IPS DF 6.9 (cell line): ENCODE data around the gene PRPF40A.

Experiments
- DNase-seq: peaks from one replicate; pipeline ENCODE4 v3.0.0-alpha.2; 2013; ENCODE audit warnings: low read depth, low spot score
- H3K27ac ChIP-seq: one replicate; pipeline ENCODE4 v1.5.1; 2013; ENCODE audit warnings: low read length, control low read depth
- H3K27me3 ChIP-seq: 2 replicates; pipeline ENCODE4 v1.6.1; 2013; ENCODE audit warnings: mild to moderate bottlenecking, low read length; ENCODE audit not compliant: control insufficient read depth, insufficient read depth
- H3K36me3 ChIP-seq: 2 replicates; pipeline ENCODE4 v1.6.1; 2013; ENCODE audit warnings: low read length; ENCODE audit not compliant: control insufficient read depth, insufficient read depth
- H3K4me1 ChIP-seq: 2 replicates; pipeline ENCODE4 v1.6.1; 2013; ENCODE audit warnings: low read length; ENCODE audit not compliant: control insufficient read depth, insufficient read depth
- H3K4me3 ChIP-seq: 2 replicates; pipeline ENCODE4 v1.5.1; 2013; ENCODE audit warnings: mild to moderate bottlenecking, low read length
- H3K9me3 ChIP-seq: 2 replicates; pipeline ENCODE4 v1.6.1; 2013; ENCODE audit warnings: low read length, inconsistent platforms; ENCODE audit not compliant: control insufficient read depth, insufficient read depth
- WGBS: extraction: QIAGEN DNeasy Blood & Tissue Kit; methylation state at CpG from one replicate; pipeline ENCODE4 v1.1.7; 2013; ENCODE audit warnings: mixed read lengths, missing lambda C conversion rate; ENCODE audit not compliant: insufficient read length, insufficient coverage; 5-methylcytosine and 5-hydroxymethylcytosine counted together

Gene PRPF40A

DNA sequence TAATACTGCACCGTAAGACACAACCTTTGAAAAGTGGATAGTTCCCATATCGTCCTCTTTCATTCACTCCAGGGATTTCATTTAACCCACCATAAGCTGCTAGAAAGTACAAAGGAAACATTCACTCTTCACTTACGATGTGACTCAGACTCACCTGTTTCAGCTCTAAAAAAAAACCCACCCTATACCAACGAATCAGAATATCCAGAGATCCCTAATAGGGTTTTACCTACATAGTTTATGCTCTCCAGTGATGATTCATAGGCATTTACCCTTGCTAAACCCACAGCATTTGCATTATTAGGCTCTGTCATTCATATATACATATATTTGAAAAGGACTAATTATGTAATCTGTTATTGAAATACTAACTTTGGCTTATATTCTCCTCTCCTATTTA, 60.2 kb downstream of the PRPF40A start:
- Histone ChIP-seq H3K9me3 (no peaks in the 10 kb centered on the region), H3K4me1 (no peaks in the 10 kb centered on the region), H3K27me3 (no peaks in the 10 kb centered on the region), H3K27ac (no peak overlapping the region), H3K36me3 (peaks cover 15% of the 10 kb centered on the region; the same call in 1 of the 2 replicates), H3K4me3 (no peak overlapping the region)
- WGBS, result no CpG with 5 or more reads among the region's 4 CpGs
- no peak for DNase-seq

- DNase-seq, result no peak
- Histone ChIP-seq H3K9me3 (no peaks in the 10 kb centered on the region), H3K27me3 (no peaks in the 10 kb centered on the region), H3K36me3 (peaks cover 12% of the 10 kb centered on the region; the same call in 1 of the 2 replicates), H3K27ac (no peak overlapping the region), H3K4me1 (no peaks in the 10 kb centered on the region), H3K4me3 (no peak overlapping the region)
- no CpG with 5 or more reads among the region's 1 CpG for WGBS
These were observed 61.4 kb downstream of the PRPF40A start for GRCh38 chr2:152655880-152656279.

DNA sequence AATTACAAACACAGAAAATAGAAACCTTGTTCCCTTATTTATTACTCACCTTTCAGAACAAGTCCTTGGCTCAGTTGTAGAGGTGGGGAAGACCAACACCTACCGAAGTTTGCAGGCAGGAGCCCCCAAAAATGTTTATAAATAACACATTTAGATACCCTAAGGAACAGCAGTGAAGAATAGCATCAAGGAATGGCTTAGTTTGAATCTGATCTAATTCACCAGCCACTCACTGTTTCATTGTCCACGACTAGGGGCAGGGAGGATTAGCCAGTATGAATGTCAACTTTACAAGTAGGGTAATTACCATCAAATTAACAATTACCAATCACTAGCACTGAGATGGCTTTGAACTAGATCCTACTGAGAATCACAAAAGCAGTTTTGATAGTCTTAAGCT, 65.4 kb downstream of the PRPF40A start:
- Histone ChIP-seq H3K4me3 (no peak overlapping the region), H3K27me3 (no peaks in the 10 kb centered on the region), H3K36me3 (peaks cover 4% of the 10 kb centered on the region; the same call in 1 of the 2 replicates), H3K9me3 (no peaks in the 10 kb centered on the region), H3K27ac (no peak overlapping the region), H3K4me1 (no peaks in the 10 kb centered on the region)
- WGBS, result no CpG with 5 or more reads among the region's 2 CpGs
- DNase-seq, result no peak

DNA sequence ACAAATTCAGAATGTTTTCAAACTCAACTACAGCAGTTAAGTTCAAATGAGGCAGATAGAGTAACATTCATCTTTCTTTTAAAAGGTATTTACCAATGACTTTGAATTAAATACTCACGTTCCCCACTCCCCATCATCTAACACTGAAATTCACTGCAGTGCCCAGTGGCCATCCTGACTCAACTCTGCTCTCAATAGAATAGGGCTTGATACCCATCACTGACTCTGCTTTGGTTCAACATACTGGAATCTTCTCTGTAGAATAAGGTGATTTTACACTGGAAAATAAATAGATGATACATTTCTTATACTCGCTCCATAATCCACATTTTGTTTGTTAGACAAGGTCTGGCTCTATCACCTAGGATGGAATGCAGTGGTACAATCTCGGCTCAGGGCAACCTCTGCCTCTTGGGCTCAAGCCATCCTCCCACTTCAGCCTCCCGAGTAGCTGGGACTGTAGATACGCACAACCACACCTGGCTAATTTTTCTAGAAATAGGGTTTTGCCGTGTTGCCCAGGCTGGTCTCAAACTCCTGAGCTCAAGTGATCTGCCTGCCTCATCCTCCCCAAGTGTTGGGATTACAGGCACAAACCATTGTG, 66.4 kb downstream of the PRPF40A start:
- Histone ChIP-seq H3K27me3 (no peaks in the 10 kb centered on the region), H3K27ac (no peak overlapping the region), H3K4me1 (no peaks in the 10 kb centered on the region), H3K9me3 (no peaks in the 10 kb centered on the region), H3K36me3 (peaks cover 3% of the 10 kb centered on the region; the same call in 1 of the 2 replicates), H3K4me3 (no peak overlapping the region)
- no CpG with 5 or more reads among the region's 6 CpGs for WGBS
- no peak for DNase-seq

GRCh38 chr2:152649997-152650396, 67.3 kb downstream of the PRPF40A start:
- Histone ChIP-seq H3K27me3 (no peaks in the 10 kb centered on the region), H3K4me3 (no peak overlapping the region), H3K36me3 (peaks cover 3% of the 10 kb centered on the region; the same call in 1 of the 2 replicates), H3K27ac (no peak overlapping the region), H3K4me1 (no peaks in the 10 kb centered on the region), H3K9me3 (no peaks in the 10 kb centered on the region)
- WGBS, result no CpG with 5 or more reads among the region's 1 CpG
- DNase-seq, result no peak

DNA sequence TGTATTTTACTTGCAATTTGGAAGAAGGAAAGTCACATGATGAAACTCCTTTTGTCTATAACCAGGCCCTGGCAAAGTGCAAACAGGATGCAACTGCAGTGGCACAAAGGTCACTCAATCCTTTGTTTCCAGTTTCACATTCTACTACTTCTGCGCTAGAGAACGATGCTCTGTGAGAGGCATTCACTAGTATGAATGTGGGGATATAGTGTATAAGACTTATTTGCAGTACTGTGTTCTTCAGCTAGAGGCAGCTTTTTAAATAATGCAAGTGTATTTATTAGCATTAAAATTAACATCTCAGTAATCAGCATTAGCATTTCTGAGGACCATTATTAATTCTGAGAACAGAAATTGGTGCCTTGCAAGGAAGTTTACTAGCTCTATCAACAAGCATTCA, 68.9 kb downstream of the PRPF40A start:
- peaks cover 3% of the 10 kb centered on the region; the same call in 1 of the 2 replicates for H3K36me3 ChIP-seq
- DNase-seq, result no peak
- WGBS, result no CpG with 5 or more reads among the region's 2 CpGs
- no peaks in the 10 kb centered on the region for H3K27me3 ChIP-seq
- H3K9me3 ChIP-seq, result no peaks in the 10 kb centered on the region
- no peak overlapping the region for H3K27ac ChIP-seq
- H3K4me3 ChIP-seq, result no peak overlapping the region
- H3K4me1 ChIP-seq, result no peaks in the 10 kb centered on the region

DNA sequence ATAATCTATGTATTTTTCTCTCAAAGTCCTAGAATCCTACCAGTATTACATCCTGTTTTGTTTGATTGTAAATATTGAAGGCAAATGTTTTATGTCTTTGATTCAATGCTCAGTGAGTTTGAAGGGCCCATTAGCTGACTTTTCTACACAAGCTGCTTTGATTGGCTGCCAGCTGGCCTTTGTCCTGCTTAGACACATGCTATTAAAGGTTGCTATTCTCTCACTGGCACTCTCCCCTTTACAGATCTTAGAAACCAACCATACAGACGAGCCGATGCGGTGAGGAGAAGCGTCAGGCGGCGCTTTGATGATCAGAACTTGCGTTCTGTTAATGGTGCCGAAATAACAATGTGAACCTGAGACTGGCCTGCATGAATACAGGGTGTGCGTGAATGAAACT, 69.7 kb downstream of the PRPF40A start:
- Histone ChIP-seq H3K9me3 (no peaks in the 10 kb centered on the region), H3K36me3 (peaks cover 3% of the 10 kb centered on the region; the same call in 1 of the 2 replicates), H3K4me3 (no peak overlapping the region), H3K4me1 (no peaks in the 10 kb centered on the region), H3K27me3 (no peaks in the 10 kb centered on the region), H3K27ac (no peak overlapping the region)
- no CpG with 5 or more reads among the region's 9 CpGs for WGBS
- no peak for DNase-seq

GRCh38 chr2:152646775-152647174, 70.5 kb downstream of the PRPF40A start:
- Histone ChIP-seq H3K4me3 (no peak overlapping the region), H3K27ac (no peak overlapping the region), H3K27me3 (no peaks in the 10 kb centered on the region), H3K4me1 (no peaks in the 10 kb centered on the region), H3K9me3 (no peaks in the 10 kb centered on the region), H3K36me3 (no peaks in the 10 kb centered on the region; the same call in 1 of the 2 replicates)
- DNase-seq, result no peak
- WGBS, result no CpG with 5 or more reads among the region's 3 CpGs

GRCh38 chr2:152646264-152646663, 71.0 kb downstream of the PRPF40A start:
- no peak for DNase-seq
- Histone ChIP-seq H3K36me3 (no peaks in the 10 kb centered on the region; the same call in 1 of the 2 replicates), H3K27ac (no peak overlapping the region), H3K4me1 (no peaks in the 10 kb centered on the region), H3K9me3 (no peaks in the 10 kb centered on the region), H3K4me3 (no peak overlapping the region), H3K27me3 (no peaks in the 10 kb centered on the region)
- WGBS, result no CpG with 5 or more reads among the region's 4 CpGs

DNA sequence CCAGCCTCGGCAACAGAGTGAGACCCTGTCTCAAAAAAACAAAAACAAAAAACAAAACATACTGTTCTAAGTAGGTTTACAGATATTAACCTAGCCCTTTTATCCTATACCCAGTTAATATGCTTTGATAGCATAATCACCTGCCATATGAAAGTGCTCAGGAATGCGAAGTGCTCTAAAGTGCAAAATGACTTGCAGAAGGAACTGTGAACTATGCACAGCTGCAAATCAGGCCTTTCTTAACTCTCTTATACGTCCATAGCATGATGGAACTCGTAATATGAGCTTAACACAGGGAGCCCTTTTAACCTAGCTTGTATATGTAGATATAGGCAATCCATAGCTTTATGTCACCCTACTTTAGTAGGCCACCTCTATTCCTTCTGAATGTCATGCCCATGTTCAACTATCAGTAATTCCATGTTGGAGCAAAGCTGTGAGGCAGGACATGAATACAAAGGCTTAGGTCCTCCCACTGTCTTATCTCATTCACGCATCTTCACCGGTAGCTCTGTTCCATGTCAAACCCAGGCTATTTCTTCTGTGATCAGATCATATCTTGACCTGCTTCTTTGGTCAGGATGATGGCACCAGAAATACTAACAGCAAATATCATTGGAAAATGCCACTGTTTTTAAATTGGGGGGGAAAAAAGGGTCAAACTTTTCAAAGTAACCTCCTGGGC, 72.9 kb downstream of the PRPF40A start:
- no peaks in the 10 kb centered on the region for H3K27me3 ChIP-seq
- no peak for DNase-seq
- no peaks in the 10 kb centered on the region for H3K9me3 ChIP-seq
- H3K36me3 ChIP-seq, result peaks cover 6% of the 10 kb centered on the region; the same call in 1 of the 2 replicates
- no CpG with 5 or more reads among the region's 6 CpGs for WGBS
- H3K4me1 ChIP-seq, result no peaks in the 10 kb centered on the region
- H3K27ac ChIP-seq, result no peak overlapping the region
- no peak overlapping the region for H3K4me3 ChIP-seq
